NCI-H748 (cell line): ENCODE data around the gene SPR.
"Not testable (repeated sequence)": the region's sequence is repeated elsewhere in the genome, so short reads cannot be mapped to it uniquely, and the experiment has no call there.

Experiments used
- DNase-seq: peaks from one replicate; lab custom pipeline; 2025; ENCODE audit not compliant: unreplicated experiment; lab: John Stamatoyannopoulos, UW

The SPR gene

DNA sequence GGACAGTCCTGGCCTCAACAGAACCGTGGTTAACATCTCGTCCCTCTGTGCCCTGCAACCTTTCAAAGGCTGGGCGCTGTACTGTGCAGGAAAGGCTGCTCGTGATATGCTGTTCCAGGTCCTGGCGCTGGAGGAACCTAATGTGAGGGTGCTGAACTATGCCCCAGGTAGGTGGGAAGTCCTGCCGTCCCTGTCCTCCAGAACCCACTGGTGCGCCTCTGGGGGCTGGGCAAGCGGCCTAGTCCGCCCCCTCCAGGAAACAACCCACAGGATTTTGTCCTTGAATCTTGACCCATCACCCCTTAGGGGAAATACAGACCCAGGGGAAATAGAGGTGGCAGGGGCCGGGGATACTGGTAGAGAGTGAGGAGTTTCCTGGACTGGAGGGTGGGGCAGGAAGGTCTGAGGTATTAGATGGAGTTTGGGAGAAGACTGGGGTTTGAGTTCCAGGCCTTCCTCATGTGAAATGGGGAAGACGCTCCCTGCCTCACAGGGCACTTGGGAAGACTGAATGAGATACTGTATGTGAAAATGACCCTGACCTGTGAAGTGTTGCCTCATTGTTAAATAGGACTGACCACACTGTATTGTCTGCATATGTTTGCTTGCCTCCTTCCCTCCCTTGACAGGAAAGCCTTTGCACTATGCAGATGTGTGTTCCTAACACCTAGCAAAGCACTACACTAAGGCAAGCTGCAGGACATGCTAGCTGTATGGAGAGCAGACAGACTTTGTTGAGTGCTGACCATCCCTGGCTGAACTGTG is 1.4 kb downstream of the SPR start:
- DNase-seq = no peak

DNA sequence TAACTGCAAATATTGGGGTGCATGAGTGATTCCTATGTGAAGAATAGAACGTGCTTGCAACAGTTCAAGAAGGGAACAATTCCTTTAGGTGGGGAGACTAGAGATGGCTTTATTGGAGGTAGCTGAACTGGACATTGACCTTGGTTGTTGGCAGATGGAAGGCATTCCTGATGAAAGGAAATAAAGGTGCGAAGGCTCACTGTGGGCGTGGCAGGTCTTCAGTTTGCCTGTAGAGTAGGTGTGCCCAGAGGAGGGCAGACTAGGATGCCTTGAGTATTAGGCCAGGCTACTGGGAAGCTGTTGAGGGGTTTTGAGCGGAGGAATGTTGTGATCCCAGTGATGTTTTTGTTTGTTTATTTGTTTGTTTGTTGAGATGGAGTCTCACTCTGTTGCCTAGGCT is 2.8 kb downstream of the SPR start:
- no peak for DNase-seq

DNA sequence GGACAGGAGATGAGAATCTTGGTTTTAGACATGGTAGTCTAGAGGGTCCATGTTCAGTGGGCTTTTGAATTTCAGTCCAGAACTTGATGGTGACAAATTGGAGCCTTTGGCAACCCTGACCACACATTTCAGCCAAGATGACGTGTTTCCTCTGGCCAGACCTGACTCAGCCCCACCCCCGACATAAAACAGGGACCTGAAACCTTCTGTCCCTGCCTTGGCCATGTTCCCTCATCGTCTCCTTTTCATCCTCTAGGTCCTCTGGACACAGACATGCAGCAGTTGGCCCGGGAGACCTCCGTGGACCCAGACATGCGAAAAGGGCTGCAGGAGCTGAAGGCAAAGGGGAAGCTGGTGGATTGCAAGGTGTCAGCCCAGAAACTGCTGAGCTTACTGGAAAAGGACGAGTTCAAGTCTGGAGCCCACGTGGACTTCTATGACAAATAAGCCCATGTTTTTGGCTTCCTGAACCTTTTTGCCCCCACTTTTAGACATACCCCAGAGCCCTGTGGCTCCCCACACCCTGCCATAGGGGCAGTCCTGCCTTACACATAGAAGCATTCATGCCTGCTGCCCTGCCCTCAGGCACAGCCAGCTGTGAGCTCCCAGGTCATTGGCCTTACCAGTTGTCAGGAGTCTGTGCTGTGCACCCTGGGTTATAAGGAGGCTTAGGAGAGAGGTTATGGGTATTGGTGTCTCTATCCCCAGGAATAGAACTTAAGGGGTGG is 4.0 kb downstream of the SPR start:
- DNase-seq = no peak

DNA sequence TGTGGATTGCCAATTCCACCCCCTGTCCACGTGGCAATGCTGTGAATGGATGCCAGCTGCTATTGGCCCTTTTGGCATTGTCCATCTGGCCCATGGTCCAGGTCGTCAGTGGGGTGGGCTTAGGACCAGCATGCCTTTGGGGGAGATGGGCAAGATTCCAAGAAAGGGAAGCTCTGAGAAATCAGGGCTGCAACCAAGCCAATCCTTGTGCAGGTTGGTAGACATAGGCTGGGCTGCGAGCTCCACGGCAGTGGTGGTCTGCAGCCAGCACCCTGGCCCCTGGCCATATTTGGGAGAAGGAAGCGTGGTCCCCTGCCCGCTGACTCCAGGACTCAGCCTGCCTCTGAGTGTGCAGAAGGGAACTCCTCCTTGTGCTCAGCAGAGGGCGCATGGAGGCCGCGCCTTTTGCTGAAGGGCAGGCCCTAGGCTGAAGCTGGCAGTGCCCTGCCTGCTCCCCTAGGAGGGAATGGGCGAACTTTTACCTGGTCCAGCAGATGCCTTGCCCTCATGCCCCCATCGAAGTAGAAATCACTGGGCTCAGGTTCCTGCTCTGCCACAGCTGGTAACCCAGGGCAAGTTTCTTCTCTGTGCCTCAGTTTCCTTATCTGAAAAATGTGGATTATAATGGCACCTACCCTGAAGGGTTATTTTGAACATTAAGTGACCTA is 5.4 kb downstream of the SPR start:
- DNase-seq = peak; percentile 63

DNA sequence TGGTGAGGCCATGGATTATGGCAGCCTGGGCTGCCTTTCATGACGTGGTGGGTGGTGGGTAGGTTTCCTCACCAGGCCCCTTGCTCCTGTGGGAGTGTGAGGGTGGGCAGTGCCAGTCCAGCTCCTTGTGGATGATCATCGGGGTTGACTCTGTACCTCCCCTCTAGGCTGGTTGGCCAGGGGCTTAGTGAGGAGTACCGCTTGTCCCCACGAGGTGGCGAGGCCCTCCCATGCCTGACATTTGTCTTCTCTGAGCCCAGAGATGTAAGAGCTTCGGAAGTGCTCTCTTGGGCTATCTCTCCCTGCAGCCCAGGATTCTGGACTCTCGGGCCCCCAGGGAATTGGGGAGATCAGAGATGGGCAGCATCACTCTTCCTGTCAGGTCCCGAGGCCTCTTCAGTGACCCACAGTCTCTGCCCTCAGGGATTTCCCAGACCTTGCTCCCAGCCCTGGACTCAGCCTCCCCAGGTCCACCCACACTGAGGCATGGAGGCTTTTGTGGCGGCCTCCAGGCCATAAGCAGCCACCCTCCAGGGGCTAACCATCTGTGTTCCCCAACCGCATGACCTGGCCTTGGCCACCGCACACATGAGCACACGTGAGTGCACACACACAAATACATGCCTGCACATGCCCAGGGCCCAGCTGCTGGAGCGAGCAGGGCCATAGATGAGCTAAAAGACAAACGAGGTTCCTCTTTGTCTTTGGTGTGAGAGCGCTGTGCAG is 6.5 kb downstream of the SPR start:
- DNase-seq = peak; percentile 53

DNA sequence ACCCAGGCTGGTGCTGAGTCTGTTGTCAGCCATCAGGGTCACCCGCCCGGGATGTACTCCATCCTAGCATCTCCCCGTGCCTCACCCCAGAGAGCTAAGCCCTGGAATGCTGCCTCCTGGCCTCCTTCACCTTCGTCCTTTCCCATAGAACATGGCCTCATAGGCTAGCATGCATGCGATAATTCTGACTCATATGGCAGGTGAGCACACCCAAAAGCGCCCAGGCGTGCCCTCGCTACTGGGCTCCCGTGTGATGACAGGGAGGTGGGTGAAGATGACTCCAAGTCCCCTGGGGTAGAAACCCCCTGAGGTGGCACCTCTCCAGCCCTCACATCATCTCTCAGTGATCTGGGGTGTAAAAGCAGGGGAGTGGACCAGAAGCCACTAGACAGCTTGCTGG is 7.3 kb downstream of the SPR start:
- no peak for DNase-seq

DNA sequence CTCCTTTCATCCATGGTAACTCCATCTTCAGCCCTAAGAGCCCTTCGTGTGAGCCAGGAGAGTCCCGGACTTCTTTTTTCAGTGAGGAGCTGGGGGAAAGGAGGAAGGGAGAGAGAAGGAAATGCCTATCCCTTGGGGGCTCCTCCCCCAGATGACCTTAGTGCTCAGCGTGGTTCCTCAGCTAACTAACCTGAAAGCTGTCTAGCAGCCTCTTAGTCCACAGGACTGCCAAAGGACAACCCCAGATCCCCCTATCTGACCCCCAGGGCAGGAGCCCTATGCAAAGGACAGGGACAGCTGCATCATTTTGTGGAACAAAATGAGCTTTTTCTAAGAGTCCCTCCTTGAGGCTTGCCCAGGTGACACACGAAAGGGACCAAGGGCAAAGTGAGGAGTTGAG is 7.9 kb downstream of the SPR start:
- no peak for DNase-seq

DNA sequence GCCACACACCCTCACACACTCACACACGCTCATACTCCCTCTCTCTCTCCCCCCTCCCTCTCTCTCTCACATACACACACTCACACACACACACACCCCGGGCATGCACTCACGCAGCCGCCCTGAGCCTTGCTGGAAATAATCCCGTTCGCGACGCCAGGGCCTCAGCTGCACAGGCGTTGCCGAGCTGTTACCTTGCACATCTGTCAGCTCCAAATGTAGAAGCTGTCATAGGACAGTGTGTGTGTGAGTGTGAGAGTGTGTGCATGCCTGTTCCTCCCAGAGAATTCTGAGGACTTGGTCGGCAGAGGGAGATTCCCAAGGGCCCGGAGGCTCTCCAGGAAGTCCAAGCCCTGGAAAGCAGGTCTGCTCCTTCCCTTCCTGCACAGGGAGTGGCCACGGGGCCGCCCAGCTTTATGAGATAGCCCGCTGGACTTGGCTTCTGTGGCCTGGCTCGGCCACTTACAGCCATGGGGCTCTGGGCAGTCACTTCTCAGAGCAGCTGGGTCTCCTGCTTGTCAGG is 8.6 kb downstream of the SPR start:
- no peak for DNase-seq

DNA sequence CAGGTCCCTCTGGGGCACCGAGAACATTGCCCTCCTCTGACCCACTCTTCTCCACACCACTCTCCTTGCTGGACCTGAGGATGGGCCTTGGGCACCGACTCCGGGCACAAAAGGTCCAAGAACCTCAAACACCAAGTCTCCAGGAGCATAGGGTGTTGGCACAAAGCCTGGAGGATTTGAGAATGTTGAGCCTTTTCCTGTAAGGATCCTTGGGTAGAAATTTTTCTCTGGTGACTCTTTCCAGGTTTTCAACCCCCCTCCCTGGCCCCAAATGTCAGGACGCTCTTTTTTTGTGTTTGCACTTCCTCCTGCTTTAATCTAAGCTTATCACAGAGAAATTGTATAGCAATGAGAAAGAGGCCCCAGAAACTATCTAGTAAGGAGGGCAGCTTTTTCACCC is 9.2 kb downstream of the SPR start:
- DNase-seq = no peak

DNA sequence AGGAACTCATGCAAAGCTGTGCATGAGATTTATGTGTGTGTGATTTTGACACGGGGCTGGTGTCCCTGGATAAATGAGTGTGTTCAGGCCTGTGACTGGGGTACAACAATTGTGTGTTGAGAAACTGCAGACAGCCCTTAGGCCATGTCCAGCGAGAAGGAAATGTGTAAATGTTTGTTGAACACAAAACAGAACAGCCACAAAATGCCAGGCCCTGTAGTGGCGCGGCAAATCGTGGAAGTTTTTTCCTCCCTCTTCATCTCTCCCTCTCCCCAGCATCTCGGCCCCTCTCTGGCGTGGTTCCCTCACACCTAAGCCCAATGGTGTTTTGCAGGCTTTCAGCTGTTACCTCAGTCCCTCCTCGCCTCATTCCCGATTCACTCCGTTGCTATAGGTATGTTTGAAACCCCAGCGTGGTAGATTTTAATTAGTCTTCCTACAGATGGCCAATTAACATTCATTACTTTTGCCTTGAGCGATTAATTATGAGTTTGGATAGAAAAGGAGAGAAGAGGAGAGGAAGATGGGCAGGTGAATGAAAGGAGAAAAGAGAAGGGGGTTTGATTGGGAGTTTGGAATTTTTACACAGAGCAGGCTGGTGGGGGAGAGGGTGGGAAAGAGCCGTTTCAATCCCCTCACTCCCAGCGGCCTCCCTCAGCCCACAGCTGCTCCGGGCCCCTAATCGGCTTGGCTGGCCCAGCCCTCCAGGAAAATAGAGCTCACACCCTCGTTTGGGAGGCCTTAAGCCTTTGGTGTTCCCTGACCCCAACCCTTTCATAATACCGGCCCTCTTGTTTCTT is 10.8 kb downstream of the SPR start:
- no peak for DNase-seq

DNA sequence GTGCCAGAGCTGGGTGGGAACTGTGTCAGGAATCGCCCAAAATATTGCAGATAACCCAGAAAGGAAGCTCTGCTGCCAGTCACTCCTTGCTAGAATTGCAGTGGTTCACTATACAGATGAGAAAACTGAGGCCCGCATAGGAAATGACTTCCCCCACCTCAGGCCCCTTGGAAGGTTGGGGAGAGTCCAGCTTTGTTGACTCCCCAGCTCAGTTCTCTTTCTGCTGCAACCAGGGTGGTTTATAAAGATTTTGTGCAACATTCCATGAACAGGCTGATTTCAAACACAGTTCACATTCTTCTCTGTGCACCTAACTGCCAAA is 11.3 kb downstream of the SPR start:
- DNase-seq = no peak

DNA sequence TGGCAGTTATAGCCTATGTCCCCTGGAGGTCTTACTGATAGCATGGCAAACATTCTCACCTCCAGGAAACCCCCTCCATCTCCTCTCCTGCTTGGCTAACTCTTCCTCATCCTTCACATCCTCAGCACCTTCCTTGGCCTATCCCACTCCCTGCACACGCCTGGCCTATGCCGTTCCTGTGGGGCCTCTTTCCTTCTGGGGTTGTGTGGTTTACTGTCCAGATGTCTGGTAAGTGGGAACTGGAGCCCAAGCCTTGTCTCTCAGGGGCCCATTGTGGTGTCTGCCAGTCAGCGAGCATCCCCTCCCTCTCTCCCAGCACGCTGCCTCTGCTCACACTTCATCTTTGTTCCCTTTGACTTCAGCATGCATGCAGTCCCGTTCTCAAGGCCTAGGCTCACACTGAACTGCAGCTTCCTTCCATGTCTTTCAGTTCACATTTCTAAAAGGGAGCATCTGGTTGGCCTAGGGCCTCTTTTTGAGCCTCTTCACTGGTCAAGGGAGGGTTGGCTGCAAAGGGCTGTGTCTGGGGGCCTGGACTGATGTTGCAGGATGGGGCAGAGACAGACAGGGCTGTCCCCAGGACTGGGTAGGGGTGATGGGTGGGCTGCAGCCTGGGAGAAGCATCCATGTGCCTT is 13.1 kb downstream of the SPR start:
- no peak for DNase-seq

DNA sequence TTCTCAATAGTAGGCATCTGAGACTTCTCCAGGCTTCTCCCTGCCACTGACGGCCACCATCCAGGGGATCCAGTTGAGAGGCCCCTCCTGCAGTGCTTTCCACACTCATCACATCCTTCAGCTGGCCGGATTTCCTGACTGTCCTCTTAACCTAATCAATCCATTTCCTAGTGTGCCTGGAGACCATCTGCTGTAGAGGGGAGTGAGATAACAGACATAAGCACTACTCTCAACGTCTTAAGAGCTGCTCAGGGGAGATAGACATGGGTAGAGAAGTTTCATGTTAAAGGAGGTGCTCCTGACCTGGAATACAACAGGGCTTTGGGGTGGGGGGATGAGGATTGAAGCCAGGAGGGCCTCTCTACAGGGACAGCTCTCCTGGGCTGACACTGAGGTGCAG is 14.2 kb downstream of the SPR start:
- no peak for DNase-seq

DNA sequence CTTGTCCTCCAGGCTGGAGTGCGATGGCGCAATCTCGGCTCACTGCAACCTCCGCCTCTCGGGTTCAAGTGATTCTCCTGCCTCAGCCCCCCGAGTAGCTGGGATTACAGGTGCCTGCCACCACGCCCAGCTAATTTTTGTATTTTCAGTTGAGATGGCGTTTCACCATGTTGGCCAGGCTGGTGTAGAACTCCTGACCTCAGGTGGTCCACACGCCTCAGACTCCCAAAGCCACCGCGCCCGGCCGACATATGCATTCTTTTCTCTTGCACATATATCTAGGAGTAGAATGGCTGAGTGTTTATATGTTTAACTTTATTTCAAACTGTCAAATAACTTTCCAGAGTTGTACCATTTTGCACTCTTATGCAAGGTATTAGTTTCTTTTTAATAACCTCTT is 20.2 kb downstream of the SPR start:
- not testable (repeated sequence) for DNase-seq

DNA sequence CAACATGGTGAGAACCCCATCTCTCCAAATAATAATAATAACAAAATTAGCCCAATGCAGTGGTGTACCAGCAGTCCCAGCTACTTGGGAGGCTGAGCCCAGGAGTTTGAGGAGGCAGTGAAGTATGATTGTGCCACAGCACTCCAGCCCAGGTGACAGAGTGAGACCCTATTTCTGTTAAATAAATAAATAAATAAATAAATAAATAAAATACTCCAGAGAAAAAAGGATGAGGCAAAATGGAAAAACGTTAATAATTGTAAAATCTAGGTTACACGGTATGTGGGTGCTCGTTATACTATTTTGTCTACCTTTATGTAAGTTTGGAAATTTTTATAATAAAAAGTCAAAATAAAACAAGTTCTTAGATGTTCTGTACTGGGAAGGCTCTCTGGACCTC is 21.5 kb downstream of the SPR start:
- DNase-seq = no peak

DNA sequence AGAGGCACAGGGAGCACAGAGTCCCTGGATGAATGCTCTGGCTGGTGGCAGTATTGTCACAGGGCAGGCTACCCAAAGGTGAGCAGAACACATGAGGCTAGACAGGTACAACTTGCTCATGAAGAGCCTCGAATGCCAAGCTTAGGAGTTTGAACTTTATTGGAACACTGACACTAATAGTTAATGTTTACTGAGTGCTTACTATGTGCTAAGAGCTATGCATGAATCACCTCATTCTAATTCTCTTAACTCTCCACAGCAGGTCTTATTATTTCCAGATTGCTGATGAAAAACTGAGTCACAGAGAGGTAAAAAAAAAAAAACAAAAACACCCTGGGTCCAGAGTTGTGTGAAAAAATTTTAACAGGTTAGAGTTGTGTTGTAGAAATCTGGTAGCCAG is 24.0 kb downstream of the SPR start:
- no peak for DNase-seq

DNA sequence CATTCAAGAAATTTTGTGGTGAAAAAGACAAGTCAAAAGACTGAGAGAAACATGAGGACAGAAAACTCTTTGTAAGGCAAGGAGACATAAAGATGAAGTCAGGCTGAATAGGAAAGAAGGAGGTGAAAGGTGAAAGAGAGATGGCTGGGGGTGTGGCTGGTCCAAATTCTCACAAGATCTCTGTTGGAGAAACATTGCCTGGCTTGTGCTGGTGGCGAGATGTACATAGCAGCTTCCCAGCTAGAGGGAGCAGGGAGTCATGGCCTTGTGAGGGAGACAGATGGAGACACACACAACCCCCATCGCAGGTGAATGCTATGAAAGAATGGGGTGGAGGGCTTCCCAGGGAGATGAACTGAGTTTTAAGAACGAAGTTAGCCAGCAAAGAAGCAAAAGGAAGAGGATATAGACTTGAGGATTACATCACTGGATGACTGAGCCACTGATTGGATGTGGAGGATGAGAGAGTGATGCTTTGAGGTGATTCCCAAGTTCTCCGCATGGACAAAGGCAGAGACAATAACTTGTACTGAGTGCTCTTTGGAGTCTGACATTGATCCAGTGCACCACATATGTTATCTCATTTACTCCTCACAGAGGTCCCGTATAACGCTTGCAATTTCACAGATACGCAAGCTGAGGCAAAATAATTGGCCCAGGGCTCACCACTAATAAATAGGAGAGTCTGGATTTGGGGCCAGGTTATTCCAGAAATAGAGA is 26.4 kb downstream of the SPR start:
- no peak for DNase-seq

DNA sequence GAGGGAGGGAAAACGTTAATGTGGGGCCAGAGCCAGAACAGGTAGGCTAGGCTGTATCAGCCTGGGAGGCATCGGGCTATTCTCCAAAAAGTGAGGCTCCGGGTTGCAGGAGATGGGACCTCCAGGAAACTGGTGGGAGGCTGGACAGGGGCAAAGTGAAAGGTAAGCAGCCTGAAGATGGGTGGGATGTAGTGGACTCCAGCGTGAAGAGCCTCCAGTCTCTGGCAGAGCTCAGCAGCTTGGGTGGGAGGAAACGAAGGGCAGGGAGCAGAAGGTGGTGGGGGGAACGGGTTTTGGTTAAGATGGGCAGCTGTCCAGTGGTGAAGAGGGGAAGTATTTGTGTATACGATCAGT is 27.0 kb downstream of the SPR start:
- no peak for DNase-seq

DNA sequence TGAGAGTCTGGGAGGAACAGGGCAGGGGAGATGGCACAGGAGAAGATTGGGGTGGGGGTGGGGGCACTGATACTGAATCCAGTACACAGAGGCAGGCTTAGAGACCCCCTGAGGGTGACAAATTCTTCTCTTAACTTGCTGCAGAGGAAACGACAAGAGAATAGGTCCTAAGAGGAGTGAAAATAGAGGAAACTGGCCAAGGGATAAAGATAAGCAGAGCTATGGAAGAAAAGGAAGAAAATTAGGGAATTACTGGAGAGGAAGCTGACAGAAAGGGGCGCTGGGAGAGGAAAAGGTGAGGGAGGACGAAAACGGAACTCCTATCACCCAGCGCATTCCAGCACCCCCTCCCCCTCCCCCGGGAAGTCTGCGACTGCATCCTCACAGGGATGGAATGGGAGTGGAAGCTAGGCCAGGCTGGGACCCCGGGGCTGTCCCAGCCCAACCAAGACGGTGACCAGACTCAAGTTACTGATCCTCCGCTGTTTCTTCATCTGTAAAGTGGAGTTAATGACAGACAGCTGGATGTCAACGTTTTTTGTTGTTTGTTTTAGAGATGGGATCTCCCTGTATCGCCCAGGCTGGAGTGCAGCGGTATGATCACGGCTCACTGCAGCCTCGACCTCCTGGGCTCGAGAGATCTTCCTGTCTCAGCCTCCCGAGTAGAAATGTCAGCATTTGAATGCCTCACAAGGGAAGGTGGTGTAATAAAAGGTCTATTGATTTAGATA is 27.5 kb downstream of the SPR start:
- DNase-seq = no peak
